ENCODE measurements around the gene SLPI. TPM values are rescaled to one million over a fixed set of nuclear protein-coding genes. Genes with fewer than 3 reads are reported as not detected.

The SLPI gene
- total and polyA plus RNA-seq, 8 donors = 9.7 to 420 (median 138) TPM

- Histone ChIP-seq H3K9me3 (no peaks in the 10 kb centered on the region), H3K27me3 (peaks cover 0 to 33% (median 16%) of the 10 kb centered on the region in 3 donors), H3K36me3 (no peaks in the 10 kb centered on the region), H3K4me1 (peaks cover 0 to 7% (median 0%) of the 10 kb centered on the region in 4 donors), H3K4me3 (no peak overlapping the region), H3K27ac (no peak overlapping the region)
- WGBS, 5 donors = 77 to 93% (median 80%) methylated on average over 1 of the region's 1 CpG
- intact Hi-C loops (cut with DNase I; ENCODE audit: low total_unique reads) = no loop called here
- DNase-seq = no peak
- TF ChIP-seq POLR2A (IDR thresholded peaks at IDR 0.05) (no peak), EP300 (IDR thresholded peaks at IDR 0.05) (no peak), CTCF (IDR thresholded peaks at IDR 0.05) (no peak), POLR2AphosphoS5 (IDR thresholded peaks at IDR 0.05) (no peak)
Observed at GRCh38 chr20:45226287-45226686, 28.1 kb downstream of the SLPI start.

GRCh38 chr20:45223136-45223535, 31.2 kb downstream of the SLPI start:
- no peak overlapping the region for H3K27ac ChIP-seq
- no peaks in the 10 kb centered on the region for H3K9me3 ChIP-seq
- H3K4me3 ChIP-seq = no peak overlapping the region
- H3K4me1 ChIP-seq = peaks cover 0 to 3% (median 0%) of the 10 kb centered on the region in 4 donors
- H3K36me3 ChIP-seq = no peaks in the 10 kb centered on the region
- intact Hi-C loops (cut with DNase I; ENCODE audit: low total_unique reads) = no loop called here
- no peak for DNase-seq
- H3K27me3 ChIP-seq = peaks cover 0 to 27% (median 15%) of the 10 kb centered on the region in 3 donors
- TF ChIP-seq POLR2A (IDR thresholded peaks at IDR 0.05) (no peak), EP300 (IDR thresholded peaks at IDR 0.05) (no peak), CTCF (IDR thresholded peaks at IDR 0.05) (no peak), POLR2AphosphoS5 (IDR thresholded peaks at IDR 0.05) (no peak)

GRCh38 chr20:45221076-45221475, 33.3 kb downstream of the SLPI start, which contains the start of gene SEMG2:
SEMG2 (plus strand) TSS chr20:45221373; CDS start chr20:45221390, 17 bp downstream.
- Histone ChIP-seq H3K36me3 (no peaks in the 10 kb centered on the region), H3K4me1 (peaks cover 0 to 3% (median 0%) of the 10 kb centered on the region in 4 donors), H3K9me3 (no peaks in the 10 kb centered on the region), H3K27me3 (peaks cover 0 to 23% (median 10%) of the 10 kb centered on the region in 3 donors), H3K4me3 (no peak within 1 kb of the TSS), H3K27ac (no peak within 1 kb of the TSS)
- intact Hi-C loops (cut with DNase I; ENCODE audit: low total_unique reads) = no loop called here
- DNase-seq = no peak
- no peak for TF ChIP-seq CTCF (IDR thresholded peaks at IDR 0.05)
- no peak for TF ChIP-seq POLR2A (IDR thresholded peaks at IDR 0.05)
- TF ChIP-seq EP300 (IDR thresholded peaks at IDR 0.05) = no peak
- TF ChIP-seq POLR2AphosphoS5 (IDR thresholded peaks at IDR 0.05) = no peak
- WGBS, 5 donors = 89 to 95% (median 91%) methylated on average over 4 of the region's 4 CpGs

GRCh38 chr20:45218636-45219035, 35.7 kb downstream of the SLPI start:
- TF ChIP-seq EP300 (IDR thresholded peaks at IDR 0.05) (no peak), POLR2A (IDR thresholded peaks at IDR 0.05) (no peak), CTCF (IDR thresholded peaks at IDR 0.05) (no peak), POLR2AphosphoS5 (IDR thresholded peaks at IDR 0.05) (no peak)
- intact Hi-C loops (cut with DNase I; ENCODE audit: low total_unique reads) = no loop called here

More at GRCh38 chr20:45218636-45219035, 35.7 kb downstream of the SLPI start:
- WGBS, 5 donors = 84 to 96% (median 86%) methylated on average over 1 to 2 of the region's 2 CpGs
- Histone ChIP-seq H3K36me3 (no peaks in the 10 kb centered on the region), H3K9me3 (no peaks in the 10 kb centered on the region), H3K4me3 (no peak overlapping the region), H3K4me1 (peaks cover 0 to 3% (median 0%) of the 10 kb centered on the region in 4 donors), H3K27me3 (peaks cover 0 to 11% (median 0%) of the 10 kb centered on the region in 3 donors), H3K27ac (no peak overlapping the region)
- no peak for DNase-seq
